DOHH2 (cell line): Measurements from ENCODE around the gene EHD3.

Experiments
- CTCF ChIP-seq: fragments of 200-600 bp; sonication (generic); IDR thresholded peaks from one replicate; pipeline ENCODE4 v1.5.1; 2014; ENCODE audit warnings: antibody characterized with exemption, mild to moderate bottlenecking, low read depth, low read length; ENCODE audit not compliant: poor library complexity, severe bottlenecking
- EZH2phosphoT487 ChIP-seq: fragments of 200-600 bp; sonication (generic); IDR thresholded peaks from 2 replicates; pipeline ENCODE4 v1.6.1; 2017; ENCODE audit warnings: borderline replicate concordance, mild to moderate bottlenecking, antibody characterized with exemption, low read length, moderate library complexity, mixed read lengths

GRCh38 chr2:31314761-31315160 is 80.8 kb downstream of the EHD3 start:
- TF ChIP-seq CTCF: no peak
- TF ChIP-seq EZH2phosphoT487: no peak
